Renal cortical epithelial cell (primary cell): ENCODE measurements around the gene UBE2QL1. TPM values are rescaled to one million over a fixed set of nuclear protein-coding genes. Genes with fewer than 3 reads are reported as not detected.

Source experiments
- DNase-seq: peaks from one replicate; pipeline ENCODE4 v3.0.0-alpha.2; 2011; ENCODE audit warnings: low read depth
- total RNA-seq: library from RNA; depleted of rRNA; stranded (reverse); fragments of >200 nt; gene quantifications from 2 replicates; pipeline ENCODE4 v1.2.3, GENCODE V29; 2014

The UBE2QL1 gene
- total RNA-seq, 1 donor from 2014 or later, result not detected

GRCh38 chr5:6527749-6528455 lies 79.2 kb downstream of the UBE2QL1 start:
- no peak for DNase-seq

DNA sequence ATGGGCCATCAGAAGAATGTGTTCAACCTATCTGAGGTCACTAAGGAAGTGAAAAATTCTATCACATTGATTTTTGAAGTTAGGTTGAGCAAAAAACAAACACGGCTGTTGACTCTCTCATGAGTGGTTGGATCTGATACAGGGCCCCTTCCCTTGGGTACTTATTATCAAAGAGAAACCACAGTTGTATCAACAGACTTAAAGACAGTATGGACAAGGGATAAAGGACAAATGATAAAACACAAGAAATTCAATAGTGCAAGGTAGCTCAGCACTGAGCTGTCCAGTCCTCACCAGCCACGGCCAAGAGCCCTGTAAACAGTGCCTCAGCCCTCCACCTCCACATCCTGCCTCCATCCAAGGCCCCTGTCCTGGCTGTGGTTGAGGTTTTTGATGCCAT lies 86.9 kb downstream of the UBE2QL1 start:
- no peak for DNase-seq

- no peak for DNase-seq
Measured at GRCh38 chr5:6539060-6539459, 90.4 kb downstream of the UBE2QL1 start.

DNA sequence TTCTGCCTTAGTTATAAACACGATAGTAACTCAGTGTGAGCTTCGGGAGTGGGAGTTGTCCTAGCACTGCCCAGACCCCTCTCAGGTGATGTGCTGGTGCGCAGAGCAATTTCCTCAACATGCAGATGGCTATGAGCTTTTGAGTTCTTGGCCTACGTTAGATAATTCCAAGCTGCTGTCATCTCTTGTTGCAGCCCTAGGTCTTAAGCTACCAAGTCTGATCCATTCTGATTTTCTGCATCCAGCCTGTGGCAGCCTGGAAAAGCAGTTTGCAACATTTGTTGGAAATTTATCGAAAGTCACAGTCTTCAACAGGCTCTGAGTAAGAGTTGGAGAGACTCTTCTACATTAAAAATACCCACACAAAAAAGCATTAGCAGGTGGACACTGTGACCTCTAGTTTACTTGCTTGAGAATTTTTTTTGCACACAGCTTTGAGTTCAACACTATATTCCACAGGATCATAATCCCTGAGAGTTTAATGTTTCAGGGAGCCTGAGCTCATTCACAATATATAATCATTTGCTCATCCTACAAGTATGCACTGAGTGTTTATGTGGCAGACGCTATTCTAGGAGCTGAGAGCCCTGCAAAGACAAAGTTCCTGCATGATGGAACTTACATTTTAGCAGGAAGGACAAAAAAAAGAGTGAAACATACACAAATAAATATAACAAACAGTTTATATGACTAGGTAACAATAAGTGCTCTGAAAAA lies 91.6 kb downstream of the UBE2QL1 start:
- no peak for DNase-seq

DNA sequence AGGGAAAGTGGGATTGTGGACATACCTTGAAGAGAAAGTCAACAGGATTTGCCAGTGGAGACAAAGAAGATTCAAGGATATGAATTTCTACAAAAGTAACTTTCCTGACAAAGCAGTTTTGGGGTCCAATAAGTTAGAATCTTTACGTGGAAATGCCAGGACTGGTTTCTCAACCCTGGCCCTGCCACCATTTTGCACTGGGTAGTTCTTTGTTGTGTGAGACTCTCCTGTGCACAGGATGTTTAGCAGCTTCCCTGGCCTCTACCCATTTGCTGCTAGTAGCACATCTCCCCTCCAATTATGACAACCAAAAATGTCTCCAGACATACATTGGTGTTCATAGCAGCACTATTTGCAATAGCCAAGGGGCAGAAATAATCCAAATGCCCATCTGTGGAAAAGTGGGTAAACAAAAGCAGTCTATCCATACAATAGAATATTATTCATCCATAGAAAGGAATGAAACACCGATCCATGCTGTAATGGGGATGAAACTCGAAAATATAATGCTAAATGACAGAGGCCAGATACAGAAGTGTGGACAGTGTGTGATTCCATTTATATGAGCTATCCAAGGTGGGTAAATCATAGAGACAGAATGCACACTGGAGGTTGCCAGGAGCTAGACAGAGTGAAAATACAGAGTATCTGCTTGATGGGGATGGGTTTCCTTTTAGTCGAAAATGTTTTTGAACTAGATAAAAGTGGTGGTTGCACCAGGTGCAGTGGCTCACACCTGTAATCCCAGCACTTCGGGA lies 92.8 kb downstream of the UBE2QL1 start:
- no peak for DNase-seq

DNA sequence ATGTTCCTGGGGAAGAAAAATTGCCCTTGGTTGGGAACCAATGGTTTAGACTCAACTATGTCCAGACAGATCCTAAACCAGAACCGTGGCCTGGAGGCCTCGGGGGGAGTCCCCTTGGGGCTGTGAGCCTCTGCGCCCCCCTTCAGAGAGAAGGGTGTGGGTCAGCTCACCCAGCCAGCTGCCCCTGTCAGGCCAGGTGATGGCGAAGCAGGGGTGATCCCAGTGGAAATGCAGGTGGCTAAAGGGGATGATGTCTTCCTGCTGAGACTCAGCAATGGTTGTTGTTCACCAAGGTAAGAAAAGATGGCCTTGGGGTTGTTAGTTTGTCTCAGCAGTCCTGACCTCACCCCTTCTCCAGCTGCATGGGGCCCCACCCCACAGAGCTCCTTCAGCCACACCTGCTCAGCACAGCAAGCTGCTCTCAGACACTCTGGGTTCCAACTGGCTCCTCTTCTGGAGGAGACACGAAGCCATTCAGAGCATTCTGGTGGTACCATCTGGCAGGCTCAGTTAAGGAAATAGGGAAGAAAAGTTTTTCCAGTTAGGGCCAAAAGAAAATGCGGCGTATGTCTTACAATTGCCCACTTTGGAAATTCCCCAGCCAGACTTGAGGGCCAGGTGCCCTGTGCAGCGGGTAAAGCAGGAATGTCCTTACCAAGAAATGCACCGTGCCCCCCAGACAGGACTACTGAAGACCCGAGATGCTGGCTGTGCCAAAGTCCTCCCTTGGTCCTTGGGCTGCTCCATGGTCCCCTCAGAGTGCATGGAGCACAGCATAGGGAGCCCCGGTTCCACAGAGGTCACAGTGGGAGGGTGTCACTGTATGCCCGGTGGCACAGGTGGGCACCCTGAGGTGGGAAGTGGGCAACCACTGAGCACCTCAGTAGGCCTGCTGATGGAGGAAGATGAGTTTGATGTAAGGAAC lies 94.0 kb downstream of the UBE2QL1 start:
- DNase-seq, result no peak

GRCh38 chr5:6543346-6543730 lies 94.7 kb downstream of the UBE2QL1 start:
- no peak for DNase-seq

- no peak for DNase-seq
Measured at GRCh38 chr5:6543830-6544560, 95.3 kb downstream of the UBE2QL1 start.

Other genes with a start within 250 kb of the UBE2QL1 start
- 7.3 and 12.9 TPM in 2 replicates for gene MED10, start 70.3 kb upstream of the UBE2QL1 start, total RNA-seq
- 78.1 and 87.3 TPM in 2 replicates for gene NSUN2, start 184.2 kb downstream of the UBE2QL1 start, total RNA-seq
- gene SRD5A1, start 184.6 kb downstream of the UBE2QL1 start, total RNA-seq, result 25.9 and 45.1 TPM in 2 replicates